ENCODE measurements around the gene ST13. TPM values are rescaled to one million over a fixed set of nuclear protein-coding genes. Genes with fewer than 3 reads are reported as not detected.

Gene ST13
- total and polyA plus RNA-seq, 2 experiments from 2014 or later = 159 to 238 TPM

DNA sequence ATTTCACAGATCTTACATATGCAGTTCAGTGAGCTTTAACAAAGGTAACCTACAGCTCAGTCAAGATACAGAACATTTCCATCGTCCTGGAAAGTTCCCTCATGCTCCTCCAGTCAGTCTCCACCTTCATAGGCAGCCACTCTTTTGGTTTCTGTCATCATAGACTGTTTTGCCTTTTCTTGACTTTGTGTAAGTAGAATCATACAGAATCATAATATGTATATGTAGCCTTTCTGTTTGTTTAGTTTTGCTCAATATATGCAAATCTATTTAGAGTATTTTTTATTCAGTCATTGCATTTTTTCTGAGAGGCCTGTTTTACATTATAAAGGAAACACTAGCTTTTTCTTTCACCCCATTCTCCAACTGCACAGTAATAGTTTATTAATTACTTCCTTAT, 20.5 kb upstream of the ST13 start:
- no peaks in the 10 kb centered on the region for H3K4me1 Mint-ChIP-seq
- Histone ChIP-seq H3K27me3 (ENCODE audit: insufficient read depth) (no peaks in the 10 kb centered on the region), H3K79me2 (replicated peaks; ENCODE audit: insufficient read depth) (no peaks in the 10 kb centered on the region), H3K4me1 (ENCODE audit: insufficient read depth) (no peaks in the 10 kb centered on the region), H2AFZ (no peak overlapping the region), H4K20me1 (replicated peaks; ENCODE audit: insufficient read depth) (no peaks in the 10 kb centered on the region), H3F3A (replicated peaks; ENCODE audit: low read depth) (no peaks in the 10 kb centered on the region), H3K9me2 (ENCODE audit: insufficient read depth) (no peaks in the 10 kb centered on the region), H3K27ac (ENCODE audit: low read depth) (no peak overlapping the region), H3K4me3 (no peak overlapping the region), H3K4me2 (no peak overlapping the region), H3K36me3 (ENCODE audit: insufficient read depth) (peaks cover 2% of the 10 kb centered on the region; the same call in 1 of the 2 replicates)
- H3K9me3 Mint-ChIP-seq = no peaks in the 10 kb centered on the region
- TF ChIP-seq NANOG (IDR thresholded peaks at IDR 0.05; ENCODE audit: borderline replicate concordance) (no peak), EZH2 (IDR thresholded peaks at IDR 0.05; ENCODE audit: low read depth, unreplicated experiment) (no peak), JUNB (IDR thresholded peaks at IDR 0.05; ENCODE audit: unreplicated experiment) (no peak), POLR2AphosphoS5 (IDR thresholded peaks at IDR 0.05; ENCODE audit: low read depth) (no peak), ZNF331 (CRISPR knock-in tag; IDR thresholded peaks at IDR 0.05; ENCODE audit: low read depth) (no peak), ZNF114 (CRISPR knock-in tag; IDR thresholded peaks at IDR 0.05) (no peak), CREB1 (CRISPR knock-in tag; IDR thresholded peaks at IDR 0.05; ENCODE audit: low read depth) (no peak), EZH2phosphoT487 (IDR thresholded peaks at IDR 0.05; ENCODE audit: unreplicated experiment) (no peak), STAT1 (IDR thresholded peaks at IDR 0.05; ENCODE audit: unreplicated experiment) (no peak)
- TF ChIP-seq, protein P1, sequence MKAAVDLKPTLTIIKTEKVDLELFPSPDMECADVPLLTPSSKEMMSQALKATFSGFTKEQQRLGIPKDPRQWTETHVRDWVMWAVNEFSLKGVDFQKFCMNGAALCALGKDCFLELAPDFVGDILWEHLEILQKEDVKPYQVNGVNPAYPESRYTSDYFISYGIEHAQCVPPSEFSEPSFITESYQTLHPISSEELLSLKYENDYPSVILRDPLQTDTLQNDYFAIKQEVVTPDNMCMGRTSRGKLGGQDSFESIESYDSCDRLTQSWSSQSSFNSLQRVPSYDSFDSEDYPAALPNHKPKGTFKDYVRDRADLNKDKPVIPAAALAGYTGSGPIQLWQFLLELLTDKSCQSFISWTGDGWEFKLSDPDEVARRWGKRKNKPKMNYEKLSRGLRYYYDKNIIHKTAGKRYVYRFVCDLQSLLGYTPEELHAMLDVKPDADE (IDR thresholded peaks at IDR 0.05) = no peak
- TF ChIP-seq, protein P2, sequence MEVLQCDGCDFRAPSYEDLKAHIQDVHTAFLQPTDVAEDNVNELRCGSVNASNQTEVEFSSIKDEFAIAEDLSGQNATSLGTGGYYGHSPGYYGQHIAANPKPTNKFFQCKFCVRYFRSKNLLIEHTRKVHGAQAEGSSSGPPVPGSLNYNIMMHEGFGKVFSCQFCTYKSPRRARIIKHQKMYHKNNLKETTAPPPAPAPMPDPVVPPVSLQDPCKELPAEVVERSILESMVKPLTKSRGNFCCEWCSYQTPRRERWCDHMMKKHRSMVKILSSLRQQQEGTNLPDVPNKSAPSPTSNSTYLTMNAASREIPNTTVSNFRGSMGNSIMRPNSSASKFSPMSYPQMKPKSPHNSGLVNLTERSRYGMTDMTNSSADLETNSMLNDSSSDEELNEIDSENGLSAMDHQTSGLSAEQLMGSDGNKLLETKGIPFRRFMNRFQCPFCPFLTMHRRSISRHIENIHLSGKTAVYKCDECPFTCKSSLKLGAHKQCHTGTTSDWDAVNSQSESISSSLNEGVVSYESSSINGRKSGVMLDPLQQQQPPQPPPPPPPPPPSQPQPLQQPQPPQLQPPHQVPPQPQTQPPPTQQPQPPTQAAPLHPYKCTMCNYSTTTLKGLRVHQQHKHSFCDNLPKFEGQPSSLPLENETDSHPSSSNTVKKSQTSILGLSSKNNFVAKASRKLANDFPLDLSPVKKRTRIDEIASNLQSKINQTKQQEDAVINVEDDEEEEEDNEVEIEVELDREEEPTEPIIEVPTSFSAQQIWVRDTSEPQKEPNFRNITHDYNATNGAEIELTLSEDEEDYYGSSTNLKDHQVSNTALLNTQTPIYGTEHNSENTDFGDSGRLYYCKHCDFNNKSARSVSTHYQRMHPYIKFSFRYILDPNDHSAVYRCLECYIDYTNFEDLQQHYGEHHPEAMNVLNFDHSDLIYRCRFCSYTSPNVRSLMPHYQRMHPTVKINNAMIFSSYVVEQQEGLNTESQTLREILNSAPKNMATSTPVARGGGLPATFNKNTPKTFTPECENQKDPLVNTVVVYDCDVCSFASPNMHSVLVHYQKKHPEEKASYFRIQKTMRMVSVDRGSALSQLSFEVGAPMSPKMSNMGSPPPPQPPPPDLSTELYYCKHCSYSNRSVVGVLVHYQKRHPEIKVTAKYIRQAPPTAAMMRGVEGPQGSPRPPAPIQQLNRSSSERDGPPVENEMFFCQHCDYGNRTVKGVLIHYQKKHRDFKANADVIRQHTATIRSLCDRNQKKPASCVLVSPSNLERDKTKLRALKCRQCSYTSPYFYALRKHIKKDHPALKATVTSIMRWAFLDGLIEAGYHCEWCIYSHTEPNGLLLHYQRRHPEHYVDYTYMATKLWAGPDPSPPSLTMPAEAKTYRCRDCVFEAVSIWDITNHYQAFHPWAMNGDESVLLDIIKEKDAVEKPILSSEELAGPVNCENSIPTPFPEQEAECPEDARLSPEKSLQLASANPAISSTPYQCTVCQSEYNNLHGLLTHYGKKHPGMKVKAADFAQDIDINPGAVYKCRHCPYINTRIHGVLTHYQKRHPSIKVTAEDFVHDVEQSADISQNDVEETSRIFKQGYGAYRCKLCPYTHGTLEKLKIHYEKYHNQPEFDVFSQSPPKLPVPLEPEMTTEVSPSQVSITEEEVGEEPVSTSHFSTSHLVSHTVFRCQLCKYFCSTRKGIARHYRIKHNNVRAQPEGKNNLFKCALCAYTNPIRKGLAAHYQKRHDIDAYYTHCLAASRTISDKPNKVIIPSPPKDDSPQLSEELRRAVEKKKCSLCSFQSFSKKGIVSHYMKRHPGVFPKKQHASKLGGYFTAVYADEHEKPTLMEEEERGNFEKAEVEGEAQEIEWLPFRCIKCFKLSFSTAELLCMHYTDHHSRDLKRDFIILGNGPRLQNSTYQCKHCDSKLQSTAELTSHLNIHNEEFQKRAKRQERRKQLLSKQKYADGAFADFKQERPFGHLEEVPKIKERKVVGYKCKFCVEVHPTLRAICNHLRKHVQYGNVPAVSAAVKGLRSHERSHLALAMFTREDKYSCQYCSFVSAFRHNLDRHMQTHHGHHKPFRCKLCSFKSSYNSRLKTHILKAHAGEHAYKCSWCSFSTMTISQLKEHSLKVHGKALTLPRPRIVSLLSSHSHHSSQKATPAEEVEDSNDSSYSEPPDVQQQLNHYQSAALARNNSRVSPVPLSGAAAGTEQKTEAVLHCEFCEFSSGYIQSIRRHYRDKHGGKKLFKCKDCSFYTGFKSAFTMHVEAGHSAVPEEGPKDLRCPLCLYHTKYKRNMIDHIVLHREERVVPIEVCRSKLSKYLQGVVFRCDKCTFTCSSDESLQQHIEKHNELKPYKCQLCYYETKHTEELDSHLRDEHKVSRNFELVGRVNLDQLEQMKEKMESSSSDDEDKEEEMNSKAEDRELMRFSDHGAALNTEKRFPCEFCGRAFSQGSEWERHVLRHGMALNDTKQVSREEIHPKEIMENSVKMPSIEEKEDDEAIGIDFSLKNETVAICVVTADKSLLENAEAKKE (CRISPR knock-in tag; IDR thresholded peaks at IDR 0.05) = no peak
- TF ChIP-seq, protein P3, sequence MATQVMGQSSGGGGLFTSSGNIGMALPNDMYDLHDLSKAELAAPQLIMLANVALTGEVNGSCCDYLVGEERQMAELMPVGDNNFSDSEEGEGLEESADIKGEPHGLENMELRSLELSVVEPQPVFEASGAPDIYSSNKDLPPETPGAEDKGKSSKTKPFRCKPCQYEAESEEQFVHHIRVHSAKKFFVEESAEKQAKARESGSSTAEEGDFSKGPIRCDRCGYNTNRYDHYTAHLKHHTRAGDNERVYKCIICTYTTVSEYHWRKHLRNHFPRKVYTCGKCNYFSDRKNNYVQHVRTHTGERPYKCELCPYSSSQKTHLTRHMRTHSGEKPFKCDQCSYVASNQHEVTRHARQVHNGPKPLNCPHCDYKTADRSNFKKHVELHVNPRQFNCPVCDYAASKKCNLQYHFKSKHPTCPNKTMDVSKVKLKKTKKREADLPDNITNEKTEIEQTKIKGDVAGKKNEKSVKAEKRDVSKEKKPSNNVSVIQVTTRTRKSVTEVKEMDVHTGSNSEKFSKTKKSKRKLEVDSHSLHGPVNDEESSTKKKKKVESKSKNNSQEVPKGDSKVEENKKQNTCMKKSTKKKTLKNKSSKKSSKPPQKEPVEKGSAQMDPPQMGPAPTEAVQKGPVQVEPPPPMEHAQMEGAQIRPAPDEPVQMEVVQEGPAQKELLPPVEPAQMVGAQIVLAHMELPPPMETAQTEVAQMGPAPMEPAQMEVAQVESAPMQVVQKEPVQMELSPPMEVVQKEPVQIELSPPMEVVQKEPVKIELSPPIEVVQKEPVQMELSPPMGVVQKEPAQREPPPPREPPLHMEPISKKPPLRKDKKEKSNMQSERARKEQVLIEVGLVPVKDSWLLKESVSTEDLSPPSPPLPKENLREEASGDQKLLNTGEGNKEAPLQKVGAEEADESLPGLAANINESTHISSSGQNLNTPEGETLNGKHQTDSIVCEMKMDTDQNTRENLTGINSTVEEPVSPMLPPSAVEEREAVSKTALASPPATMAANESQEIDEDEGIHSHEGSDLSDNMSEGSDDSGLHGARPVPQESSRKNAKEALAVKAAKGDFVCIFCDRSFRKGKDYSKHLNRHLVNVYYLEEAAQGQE (IDR thresholded peaks at IDR 0.05; ENCODE audit: unreplicated experiment) = no peak
- TF ChIP-seq, protein P4, sequence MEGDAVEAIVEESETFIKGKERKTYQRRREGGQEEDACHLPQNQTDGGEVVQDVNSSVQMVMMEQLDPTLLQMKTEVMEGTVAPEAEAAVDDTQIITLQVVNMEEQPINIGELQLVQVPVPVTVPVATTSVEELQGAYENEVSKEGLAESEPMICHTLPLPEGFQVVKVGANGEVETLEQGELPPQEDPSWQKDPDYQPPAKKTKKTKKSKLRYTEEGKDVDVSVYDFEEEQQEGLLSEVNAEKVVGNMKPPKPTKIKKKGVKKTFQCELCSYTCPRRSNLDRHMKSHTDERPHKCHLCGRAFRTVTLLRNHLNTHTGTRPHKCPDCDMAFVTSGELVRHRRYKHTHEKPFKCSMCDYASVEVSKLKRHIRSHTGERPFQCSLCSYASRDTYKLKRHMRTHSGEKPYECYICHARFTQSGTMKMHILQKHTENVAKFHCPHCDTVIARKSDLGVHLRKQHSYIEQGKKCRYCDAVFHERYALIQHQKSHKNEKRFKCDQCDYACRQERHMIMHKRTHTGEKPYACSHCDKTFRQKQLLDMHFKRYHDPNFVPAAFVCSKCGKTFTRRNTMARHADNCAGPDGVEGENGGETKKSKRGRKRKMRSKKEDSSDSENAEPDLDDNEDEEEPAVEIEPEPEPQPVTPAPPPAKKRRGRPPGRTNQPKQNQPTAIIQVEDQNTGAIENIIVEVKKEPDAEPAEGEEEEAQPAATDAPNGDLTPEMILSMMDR (conservative IDR thresholded peaks at IDR 0.05; ENCODE audit: low read depth in 2 of 2) = no peak
- no peak overlapping the region for H3K27ac Mint-ChIP-seq
- peaks cover 2% of the 10 kb centered on the region for H3K27me3 Mint-ChIP-seq (ENCODE audit: insufficient read depth, low read depth, poor library complexity)
- no peak overlapping the region for H3K4me3 Mint-ChIP-seq
- no peak for DNase-seq (ENCODE audit: low spot score)
- no peak for ATAC-seq
- H3K36me3 Mint-ChIP-seq (ENCODE audit: low read depth) = peaks cover 4% of the 10 kb centered on the region; the same call in 2 of the 3 replicates
